Panc1 (cell line): Measurements from ENCODE around the gene NEURL3. TPM values are rescaled to one million over a fixed set of nuclear protein-coding genes. Genes with fewer than 3 reads are reported as not detected.

Experiments used
- ATAC-seq: fragments of 200-7000 bp; cut with Tn5 transposase; 2 replicates; pipeline ENCODE4 v1.9.1; 2020; ENCODE audit warnings: mild to moderate bottlenecking, moderate library complexity
- BruUV-seq: library from RNA; stranded (reverse); fragments of 400-500 nt; replicated peaks from 2 replicates; lab custom pipeline; 2021; lab: Mats Ljungman, UMichigan
- CTCF ChIA-PET: fragments of 300-600 bp; sonication (Branson Sonifier 250); formaldehyde crosslinking; loops from one replicate; lab custom pipeline; 2022; ENCODE audit warnings: antibody characterized with exemption; lab: Charles Lee
- POLR2A ChIA-PET: fragments of 300-600 bp; sonication (Branson Sonifier 250); formaldehyde crosslinking; loops from one replicate; lab custom pipeline; 2022; ENCODE audit warnings: antibody characterized with exemption; lab: Charles Lee
- DNase-seq: peaks from one replicate; pipeline ENCODE4 v3.0.0-alpha.2; 2010; ENCODE audit warnings: low read depth, low spot score
- H3K27ac ChIP-seq: 2 replicates; pipeline ENCODE4 v1.5.1; 2011; ENCODE audit warnings: mild to moderate bottlenecking, low read length, inconsistent platforms
- H3K27me3 ChIP-seq: fragments of 200-500 bp; sonication (Bioruptor generic); 2 replicates; pipeline ENCODE4 v1.6.0; 2014; ENCODE audit warnings: low read length, inconsistent platforms; ENCODE audit not compliant: control insufficient read depth, insufficient read depth
- H3K36me3 ChIP-seq: fragments of 200-500 bp; sonication (Bioruptor generic); 2 replicates; pipeline ENCODE4 v1.5.1; 2014; ENCODE audit warnings: inconsistent platforms, mild to moderate bottlenecking, low read length, moderate library complexity; ENCODE audit not compliant: control insufficient read depth, insufficient read depth
- H3K4me1 ChIP-seq: 2 replicates; pipeline ENCODE4 v1.5.1; 2011; ENCODE audit warnings: inconsistent platforms, mild to moderate bottlenecking, low read length, moderate library complexity; ENCODE audit not compliant: control insufficient read depth, insufficient read depth
- H3K4me3 ChIP-seq, 2 experiments: 2 replicates each; pipeline ENCODE4 v1.5.1; 2011 to 2012; ENCODE audit warnings: low read depth in 2 of 2, low read length in 2 of 2, mild to moderate bottlenecking in 2 of 2, inconsistent platforms in 1 of 2, moderate library complexity in 1 of 2
- H3K9me3 ChIP-seq: fragments of 200-500 bp; sonication (Bioruptor generic); 2 replicates; pipeline ENCODE4 v1.5.1; 2014; ENCODE audit warnings: low read depth, mild to moderate bottlenecking, inconsistent platforms, low read length, moderate library complexity; ENCODE audit not compliant: control insufficient read depth, insufficient read depth
- POLR2AphosphoS5 ChIP-seq: IDR thresholded peaks from 2 replicates; pipeline ENCODE4 v1.6.1; 2012; ENCODE audit warnings: mild to moderate bottlenecking, low read depth, low read length, moderate library complexity
- SIN3A ChIP-seq: IDR thresholded peaks from 2 replicates; pipeline ENCODE4 v1.6.1; 2012; ENCODE audit warnings: low read depth, mild to moderate bottlenecking, low read length, moderate library complexity, borderline replicate concordance; ENCODE audit not compliant: insufficient read depth
- TCF7L2 ChIP-seq: IDR thresholded peaks from 2 replicates; pipeline ENCODE4 v1.6.1; 2011; ENCODE audit warnings: mild to moderate bottlenecking, low read depth, low read length, inconsistent platforms
- in situ Hi-C: cut with HindIII; loops from 2 replicates; pipeline ENCODE4 v1.10.0; 2016; ENCODE audit warnings: low sequenced_read_pairs, low pct_unique_long_range_greater_than_20kb
- intact Hi-C: fragments of 100-400 bp; cut with micrococcal nuclease; formaldehyde crosslinking; loops from one replicate; pipeline ENCODE4 v1.10.0; 2022; ENCODE audit not compliant: unreplicated experiment
- total RNA-seq: library from RNA; stranded (reverse); gene quantifications from one replicate; pipeline ENCODE4 v1.2.1, GENCODE V29; 2021; ENCODE audit not compliant: unreplicated experiment
- TF ChIP-seq, protein P1 (sequence below): fragments of 450-650 bp; IDR thresholded peaks from 2 replicates; pipeline ENCODE4 v1.5.1; 2017; ENCODE audit warnings: mild to moderate bottlenecking
- TF ChIP-seq, protein P2 (sequence below), 2 experiments: IDR thresholded peaks; 2 replicates each; pipeline ENCODE4 v1.6.1; 2011 to 2012; ENCODE audit warnings: low read depth in 2 of 2, control low read depth in 1 of 2, low read length in 1 of 2, mild to moderate bottlenecking in 1 of 2, moderate library complexity in 1 of 2; ENCODE audit not compliant: insufficient read depth in 1 of 2

The NEURL3 gene
- total RNA-seq, 1 experiment from 2014 or later = 1.2 TPM

DNA sequence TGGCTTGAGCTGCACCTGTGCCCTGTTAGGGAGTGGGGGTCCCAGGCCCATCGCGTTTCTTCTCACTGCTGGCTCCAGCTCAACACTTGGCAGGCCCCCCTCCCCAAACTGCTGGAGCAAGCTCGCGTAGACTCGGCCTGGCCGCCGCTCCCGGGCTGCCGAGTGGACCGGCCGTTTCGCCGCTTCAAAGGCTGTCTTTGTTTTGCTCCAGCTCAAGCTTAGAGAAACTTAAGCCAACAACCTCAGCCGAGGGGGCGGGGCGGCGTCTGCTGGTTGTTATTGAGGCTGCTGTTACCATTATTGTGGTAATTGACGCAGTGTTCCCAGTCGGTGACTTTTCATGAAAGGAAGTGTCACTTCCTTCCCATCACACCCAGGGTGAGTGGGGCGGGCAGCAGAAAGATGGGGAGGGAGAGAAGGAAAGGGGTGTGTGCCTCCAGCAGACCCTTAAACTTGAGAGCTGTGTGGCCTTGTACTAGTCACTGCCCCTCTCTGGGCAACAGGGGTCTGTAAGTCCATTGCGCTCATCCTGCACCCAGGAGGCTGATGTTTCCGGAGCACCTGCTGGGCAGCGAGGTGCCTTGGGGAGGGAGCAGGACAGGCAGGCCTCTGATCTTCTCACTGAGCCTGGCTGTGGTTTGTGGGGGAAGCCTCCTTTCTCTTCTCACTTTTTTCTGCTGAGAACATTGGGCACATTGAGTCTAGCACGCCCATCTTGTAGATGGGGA, 33.5 kb upstream of the NEURL3 start:
- ChIA-PET CTCF (interaction anchor here (0.6 to 1.1 kb wide), 3 partner anchors 9 to 16 kb away, joined by 3 to 4 read pairs (median 3); no protein-coding TSS in a partner anchor), POLR2A (interaction anchor here (0.5 kb wide), 1 partner anchor 268 kb away, joined by 6 read pairs; no protein-coding TSS in a partner anchor)
- no peaks in the 10 kb centered on the region for H3K27me3 ChIP-seq
- H3K4me1 ChIP-seq = peaks cover 57% of the 10 kb centered on the region
- no peaks in the 10 kb centered on the region for H3K9me3 ChIP-seq
- in situ Hi-C loops = no loop called here
- ATAC-seq = no peak
- no peaks in the 10 kb centered on the region for H3K36me3 ChIP-seq
- TF ChIP-seq, protein P1, sequence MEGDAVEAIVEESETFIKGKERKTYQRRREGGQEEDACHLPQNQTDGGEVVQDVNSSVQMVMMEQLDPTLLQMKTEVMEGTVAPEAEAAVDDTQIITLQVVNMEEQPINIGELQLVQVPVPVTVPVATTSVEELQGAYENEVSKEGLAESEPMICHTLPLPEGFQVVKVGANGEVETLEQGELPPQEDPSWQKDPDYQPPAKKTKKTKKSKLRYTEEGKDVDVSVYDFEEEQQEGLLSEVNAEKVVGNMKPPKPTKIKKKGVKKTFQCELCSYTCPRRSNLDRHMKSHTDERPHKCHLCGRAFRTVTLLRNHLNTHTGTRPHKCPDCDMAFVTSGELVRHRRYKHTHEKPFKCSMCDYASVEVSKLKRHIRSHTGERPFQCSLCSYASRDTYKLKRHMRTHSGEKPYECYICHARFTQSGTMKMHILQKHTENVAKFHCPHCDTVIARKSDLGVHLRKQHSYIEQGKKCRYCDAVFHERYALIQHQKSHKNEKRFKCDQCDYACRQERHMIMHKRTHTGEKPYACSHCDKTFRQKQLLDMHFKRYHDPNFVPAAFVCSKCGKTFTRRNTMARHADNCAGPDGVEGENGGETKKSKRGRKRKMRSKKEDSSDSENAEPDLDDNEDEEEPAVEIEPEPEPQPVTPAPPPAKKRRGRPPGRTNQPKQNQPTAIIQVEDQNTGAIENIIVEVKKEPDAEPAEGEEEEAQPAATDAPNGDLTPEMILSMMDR = no peak
- no peak for TF ChIP-seq SIN3A
- no peak for TF ChIP-seq TCF7L2
- no peak for TF ChIP-seq POLR2AphosphoS5
- TF ChIP-seq, protein P2, sequence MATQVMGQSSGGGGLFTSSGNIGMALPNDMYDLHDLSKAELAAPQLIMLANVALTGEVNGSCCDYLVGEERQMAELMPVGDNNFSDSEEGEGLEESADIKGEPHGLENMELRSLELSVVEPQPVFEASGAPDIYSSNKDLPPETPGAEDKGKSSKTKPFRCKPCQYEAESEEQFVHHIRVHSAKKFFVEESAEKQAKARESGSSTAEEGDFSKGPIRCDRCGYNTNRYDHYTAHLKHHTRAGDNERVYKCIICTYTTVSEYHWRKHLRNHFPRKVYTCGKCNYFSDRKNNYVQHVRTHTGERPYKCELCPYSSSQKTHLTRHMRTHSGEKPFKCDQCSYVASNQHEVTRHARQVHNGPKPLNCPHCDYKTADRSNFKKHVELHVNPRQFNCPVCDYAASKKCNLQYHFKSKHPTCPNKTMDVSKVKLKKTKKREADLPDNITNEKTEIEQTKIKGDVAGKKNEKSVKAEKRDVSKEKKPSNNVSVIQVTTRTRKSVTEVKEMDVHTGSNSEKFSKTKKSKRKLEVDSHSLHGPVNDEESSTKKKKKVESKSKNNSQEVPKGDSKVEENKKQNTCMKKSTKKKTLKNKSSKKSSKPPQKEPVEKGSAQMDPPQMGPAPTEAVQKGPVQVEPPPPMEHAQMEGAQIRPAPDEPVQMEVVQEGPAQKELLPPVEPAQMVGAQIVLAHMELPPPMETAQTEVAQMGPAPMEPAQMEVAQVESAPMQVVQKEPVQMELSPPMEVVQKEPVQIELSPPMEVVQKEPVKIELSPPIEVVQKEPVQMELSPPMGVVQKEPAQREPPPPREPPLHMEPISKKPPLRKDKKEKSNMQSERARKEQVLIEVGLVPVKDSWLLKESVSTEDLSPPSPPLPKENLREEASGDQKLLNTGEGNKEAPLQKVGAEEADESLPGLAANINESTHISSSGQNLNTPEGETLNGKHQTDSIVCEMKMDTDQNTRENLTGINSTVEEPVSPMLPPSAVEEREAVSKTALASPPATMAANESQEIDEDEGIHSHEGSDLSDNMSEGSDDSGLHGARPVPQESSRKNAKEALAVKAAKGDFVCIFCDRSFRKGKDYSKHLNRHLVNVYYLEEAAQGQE (IDR thresholded peaks at IDR 0.05; ENCODE audit: insufficient read depth in 1 of 2, low read depth in 2 of 2, low read length in 1 of 2) = no peak
- intact Hi-C loops = no loop called here
- BruUV-seq = no TSS peak
- DNase-seq = no peak
- peak overlapping the region; percentile 65 for H3K27ac ChIP-seq
- peak overlapping the region; percentile 57 to 67 for H3K4me3 ChIP-seq

DNA sequence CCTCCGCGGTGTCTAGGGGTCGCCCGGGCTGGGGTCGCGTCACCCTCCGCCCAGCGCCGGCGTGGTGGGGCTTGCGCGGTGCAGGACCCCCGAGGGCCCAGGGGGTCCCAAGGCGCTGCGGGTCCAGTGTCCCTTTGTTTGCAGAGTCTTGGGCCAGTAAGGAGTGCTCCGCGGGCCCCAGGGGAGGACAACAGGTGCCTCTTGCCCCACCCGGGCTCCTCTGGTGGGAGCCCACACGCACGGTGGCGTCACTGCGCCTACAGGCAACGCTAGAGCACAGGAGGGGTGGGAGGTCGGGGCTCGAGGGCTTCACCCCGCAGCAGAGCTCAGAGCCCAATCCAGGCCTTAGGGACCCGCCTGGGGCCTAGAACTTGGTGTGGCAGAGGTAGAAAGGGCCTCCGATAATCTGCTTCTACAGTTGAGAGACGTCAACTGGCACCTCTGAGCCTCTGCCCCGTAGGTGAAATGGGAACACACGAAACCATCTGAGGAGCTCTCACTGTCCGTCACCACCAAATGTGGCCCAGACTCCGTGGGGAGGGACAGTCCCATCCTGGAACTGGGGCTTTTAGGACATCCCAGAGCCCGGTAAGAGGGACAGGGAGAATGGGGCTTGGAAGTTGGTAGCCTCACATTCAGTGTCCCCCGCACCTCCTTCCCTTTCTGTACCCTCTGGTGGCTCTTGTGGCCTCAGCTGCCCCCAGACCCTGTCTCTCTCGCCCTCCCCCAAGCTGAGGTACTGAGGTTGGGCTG, 32.8 kb upstream of the NEURL3 start:
- H3K9me3 ChIP-seq = no peaks in the 10 kb centered on the region
- H3K36me3 ChIP-seq = no peaks in the 10 kb centered on the region
- H3K27ac ChIP-seq = peak overlapping the region; percentile 65
- DNase-seq (no peak), ATAC-seq (0 out of 2 replicates have a peak, but pooled peaks have one; percentile 2)
- ChIA-PET POLR2A (interaction anchor here (0.5 kb wide), 1 partner anchor 267 kb away, joined by 6 read pairs; no protein-coding TSS in a partner anchor), CTCF (interaction anchor here (0.7 kb wide), 1 partner anchor 12 kb away, joined by 3 read pairs; no protein-coding TSS in a partner anchor)
- BruUV-seq = no TSS peak
- H3K4me3 ChIP-seq = peak overlapping the region; percentile 57 to 67
- intact Hi-C loops = no loop called here
- in situ Hi-C loops = no loop called here
- no peaks in the 10 kb centered on the region for H3K27me3 ChIP-seq
- TF ChIP-seq SIN3A (no peak), POLR2AphosphoS5 (no peak), TCF7L2 (no peak)
- TF ChIP-seq, protein P1 = no peak
- TF ChIP-seq, protein P2 (IDR thresholded peaks at IDR 0.05; ENCODE audit: insufficient read depth in 1 of 2, low read depth in 2 of 2, low read length in 1 of 2) = no peak
- H3K4me1 ChIP-seq = peaks cover 64% of the 10 kb centered on the region
